Panc1 (cell line): ENCODE measurements around the gene CNGA3. TPM values are rescaled to one million over a fixed set of nuclear protein-coding genes. Genes with fewer than 3 reads are reported as not detected.

ENCODE experiments used
- ATAC-seq: fragments of 200-7000 bp; cut with Tn5 transposase; 2 replicates; pipeline ENCODE4 v1.9.1; 2020; ENCODE audit warnings: mild to moderate bottlenecking, moderate library complexity
- BruUV-seq: library from RNA; stranded (reverse); fragments of 400-500 nt; replicated peaks from 2 replicates; lab custom pipeline; 2021; lab: Mats Ljungman, UMichigan
- CTCF ChIA-PET: fragments of 300-600 bp; sonication (Branson Sonifier 250); formaldehyde crosslinking; loops from one replicate; lab custom pipeline; 2022; ENCODE audit warnings: antibody characterized with exemption; lab: Charles Lee
- POLR2A ChIA-PET: fragments of 300-600 bp; sonication (Branson Sonifier 250); formaldehyde crosslinking; loops from one replicate; lab custom pipeline; 2022; ENCODE audit warnings: antibody characterized with exemption; lab: Charles Lee
- DNase-seq: peaks from one replicate; pipeline ENCODE4 v3.0.0-alpha.2; 2010; ENCODE audit warnings: low read depth, low spot score
- H3K27ac ChIP-seq: 2 replicates; pipeline ENCODE4 v1.5.1; 2011; ENCODE audit warnings: mild to moderate bottlenecking, low read length, inconsistent platforms
- H3K27me3 ChIP-seq: fragments of 200-500 bp; sonication (Bioruptor generic); 2 replicates; pipeline ENCODE4 v1.6.0; 2014; ENCODE audit warnings: low read length, inconsistent platforms; ENCODE audit not compliant: control insufficient read depth, insufficient read depth
- H3K36me3 ChIP-seq: fragments of 200-500 bp; sonication (Bioruptor generic); 2 replicates; pipeline ENCODE4 v1.5.1; 2014; ENCODE audit warnings: inconsistent platforms, mild to moderate bottlenecking, low read length, moderate library complexity; ENCODE audit not compliant: control insufficient read depth, insufficient read depth
- H3K4me1 ChIP-seq: 2 replicates; pipeline ENCODE4 v1.5.1; 2011; ENCODE audit warnings: inconsistent platforms, mild to moderate bottlenecking, low read length, moderate library complexity; ENCODE audit not compliant: control insufficient read depth, insufficient read depth
- H3K4me3 ChIP-seq, 2 experiments: 2 replicates each; pipeline ENCODE4 v1.5.1; 2011 to 2012; ENCODE audit warnings: low read depth in 2 of 2, low read length in 2 of 2, mild to moderate bottlenecking in 2 of 2, inconsistent platforms in 1 of 2, moderate library complexity in 1 of 2
- H3K9me3 ChIP-seq: fragments of 200-500 bp; sonication (Bioruptor generic); 2 replicates; pipeline ENCODE4 v1.5.1; 2014; ENCODE audit warnings: low read depth, mild to moderate bottlenecking, inconsistent platforms, low read length, moderate library complexity; ENCODE audit not compliant: control insufficient read depth, insufficient read depth
- CTCF ChIP-seq: fragments of 450-650 bp; IDR thresholded peaks from 2 replicates; pipeline ENCODE4 v1.5.1; 2017; ENCODE audit warnings: mild to moderate bottlenecking
- POLR2AphosphoS5 ChIP-seq: IDR thresholded peaks from 2 replicates; pipeline ENCODE4 v1.6.1; 2012; ENCODE audit warnings: mild to moderate bottlenecking, low read depth, low read length, moderate library complexity
- REST ChIP-seq, 2 experiments: IDR thresholded peaks; 2 replicates each; pipeline ENCODE4 v1.6.1; 2011 to 2012; ENCODE audit warnings: low read depth in 2 of 2, control low read depth in 1 of 2, low read length in 1 of 2, mild to moderate bottlenecking in 1 of 2, moderate library complexity in 1 of 2; ENCODE audit not compliant: insufficient read depth in 1 of 2
- SIN3A ChIP-seq: IDR thresholded peaks from 2 replicates; pipeline ENCODE4 v1.6.1; 2012; ENCODE audit warnings: low read depth, mild to moderate bottlenecking, low read length, moderate library complexity, borderline replicate concordance; ENCODE audit not compliant: insufficient read depth
- TCF7L2 ChIP-seq: IDR thresholded peaks from 2 replicates; pipeline ENCODE4 v1.6.1; 2011; ENCODE audit warnings: mild to moderate bottlenecking, low read depth, low read length, inconsistent platforms
- in situ Hi-C: cut with HindIII; loops from 2 replicates; pipeline ENCODE4 v1.10.0; 2016; ENCODE audit warnings: low sequenced_read_pairs, low pct_unique_long_range_greater_than_20kb
- intact Hi-C: fragments of 100-400 bp; cut with micrococcal nuclease; formaldehyde crosslinking; loops from one replicate; pipeline ENCODE4 v1.10.0; 2022; ENCODE audit not compliant: unreplicated experiment
- total RNA-seq: library from RNA; stranded (reverse); gene quantifications from one replicate; pipeline ENCODE4 v1.2.1, GENCODE V29; 2021; ENCODE audit not compliant: unreplicated experiment

CNGA3 gene
- total RNA-seq, 1 experiment from 2014 or later = not detected

GRCh38 chr2:98405301-98405700 lies 59.0 kb downstream of the CNGA3 start:
- Histone ChIP-seq H3K27me3 (peaks cover 20% of the 10 kb centered on the region), H3K27ac (no peak overlapping the region), H3K9me3 (no peaks in the 10 kb centered on the region), H3K4me1 (no peaks in the 10 kb centered on the region), H3K36me3 (no peaks in the 10 kb centered on the region), H3K4me3 (no peak overlapping the region)
- intact Hi-C loops (no loop called here), in situ Hi-C loops (no loop called here)
- BruUV-seq = no TSS peak
- POLR2A ChIA-PET = no interaction called here
- TF ChIP-seq CTCF (no peak), SIN3A (no peak), POLR2AphosphoS5 (no peak), REST (IDR thresholded peaks at IDR 0.05; ENCODE audit: insufficient read depth in 1 of 2, low read depth in 2 of 2, low read length in 1 of 2) (no peak), TCF7L2 (no peak)
- DNase-seq (no peak), ATAC-seq (no peak)
- CTCF ChIA-PET = no interaction called here

GRCh38 chr2:98408155-98408554 lies 61.9 kb downstream of the CNGA3 start:
- Histone ChIP-seq H3K27ac (no peak overlapping the region), H3K4me1 (no peaks in the 10 kb centered on the region), H3K36me3 (no peaks in the 10 kb centered on the region), H3K27me3 (peaks cover 13% of the 10 kb centered on the region), H3K9me3 (no peaks in the 10 kb centered on the region), H3K4me3 (no peak overlapping the region)
- CTCF ChIA-PET = interaction anchor here (0.7 kb wide), 1 partner anchor 45 kb away, joined by 5 read pairs; no protein-coding TSS in a partner anchor
- intact Hi-C loops = no loop called here
- POLR2A ChIA-PET = no interaction called here
- ATAC-seq = no peak
- BruUV-seq = no TSS peak
- TF ChIP-seq TCF7L2 (no peak), CTCF (no peak), REST (IDR thresholded peaks at IDR 0.05; ENCODE audit: insufficient read depth in 1 of 2, low read depth in 2 of 2, low read length in 1 of 2) (no peak), POLR2AphosphoS5 (no peak), SIN3A (no peak)
- no peak for DNase-seq
- in situ Hi-C loops = no loop called here
